Measurements from ENCODE around the gene PNO1.

The PNO1 gene

DNA sequence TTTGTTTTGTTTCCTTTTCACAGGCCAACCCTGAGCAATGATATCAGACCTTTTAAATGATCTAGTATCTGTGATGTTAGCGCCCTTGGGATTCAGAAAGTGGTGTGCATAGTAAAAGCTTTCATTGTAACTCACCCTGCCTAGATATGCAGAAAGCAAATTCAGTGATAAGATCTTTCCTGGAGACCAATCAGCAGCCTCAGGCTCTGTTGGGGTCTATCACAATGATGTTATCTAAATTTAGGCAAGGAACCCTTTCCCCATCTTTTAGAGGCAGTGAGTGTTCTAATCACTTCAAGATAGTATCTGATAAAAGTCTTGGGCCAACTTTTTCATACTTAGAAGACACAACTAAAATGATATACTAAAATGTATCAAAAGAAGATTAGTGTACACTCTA is 23.6 kb upstream of the PNO1 start:
- TF ChIP-seq, protein P1, sequence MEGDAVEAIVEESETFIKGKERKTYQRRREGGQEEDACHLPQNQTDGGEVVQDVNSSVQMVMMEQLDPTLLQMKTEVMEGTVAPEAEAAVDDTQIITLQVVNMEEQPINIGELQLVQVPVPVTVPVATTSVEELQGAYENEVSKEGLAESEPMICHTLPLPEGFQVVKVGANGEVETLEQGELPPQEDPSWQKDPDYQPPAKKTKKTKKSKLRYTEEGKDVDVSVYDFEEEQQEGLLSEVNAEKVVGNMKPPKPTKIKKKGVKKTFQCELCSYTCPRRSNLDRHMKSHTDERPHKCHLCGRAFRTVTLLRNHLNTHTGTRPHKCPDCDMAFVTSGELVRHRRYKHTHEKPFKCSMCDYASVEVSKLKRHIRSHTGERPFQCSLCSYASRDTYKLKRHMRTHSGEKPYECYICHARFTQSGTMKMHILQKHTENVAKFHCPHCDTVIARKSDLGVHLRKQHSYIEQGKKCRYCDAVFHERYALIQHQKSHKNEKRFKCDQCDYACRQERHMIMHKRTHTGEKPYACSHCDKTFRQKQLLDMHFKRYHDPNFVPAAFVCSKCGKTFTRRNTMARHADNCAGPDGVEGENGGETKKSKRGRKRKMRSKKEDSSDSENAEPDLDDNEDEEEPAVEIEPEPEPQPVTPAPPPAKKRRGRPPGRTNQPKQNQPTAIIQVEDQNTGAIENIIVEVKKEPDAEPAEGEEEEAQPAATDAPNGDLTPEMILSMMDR (IDR thresholded peaks at IDR 0.05; ENCODE audit: extremely low read depth, insufficient read depth, missing control alignments) = no peak
- in situ Hi-C loops (cut with MboI; ENCODE audit: low pct_unique_long_range_greater_than_20kb, low sequenced_read_pairs, unreplicated experiment) = no loop called here
- no peak for DNase-seq (ENCODE audit: low spot score)

DNA sequence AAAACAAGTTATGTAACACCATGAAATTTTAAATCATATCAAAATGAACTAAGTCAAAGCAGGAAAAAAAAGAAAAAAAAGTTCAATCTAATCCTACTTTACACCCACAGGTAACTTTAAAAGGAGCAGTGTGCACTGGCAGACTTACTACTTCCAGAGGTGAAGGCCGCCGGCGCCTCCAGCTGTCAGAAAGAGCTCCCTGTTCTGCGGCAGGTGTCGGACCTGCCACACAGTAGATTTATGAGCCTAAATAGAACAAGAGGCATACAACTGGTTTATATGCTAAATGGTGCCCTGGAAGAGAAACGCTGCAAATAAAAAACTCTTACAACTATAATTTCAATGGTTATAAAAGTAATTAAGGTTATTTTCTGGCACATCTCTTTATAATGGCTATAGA is 23.1 kb upstream of the PNO1 start:
- TF ChIP-seq, protein P1 (IDR thresholded peaks at IDR 0.05; ENCODE audit: extremely low read depth, insufficient read depth, missing control alignments) = no peak
- no peak for DNase-seq (ENCODE audit: low spot score)
- in situ Hi-C loops (cut with MboI; ENCODE audit: low pct_unique_long_range_greater_than_20kb, low sequenced_read_pairs, unreplicated experiment) = no loop called here

DNA sequence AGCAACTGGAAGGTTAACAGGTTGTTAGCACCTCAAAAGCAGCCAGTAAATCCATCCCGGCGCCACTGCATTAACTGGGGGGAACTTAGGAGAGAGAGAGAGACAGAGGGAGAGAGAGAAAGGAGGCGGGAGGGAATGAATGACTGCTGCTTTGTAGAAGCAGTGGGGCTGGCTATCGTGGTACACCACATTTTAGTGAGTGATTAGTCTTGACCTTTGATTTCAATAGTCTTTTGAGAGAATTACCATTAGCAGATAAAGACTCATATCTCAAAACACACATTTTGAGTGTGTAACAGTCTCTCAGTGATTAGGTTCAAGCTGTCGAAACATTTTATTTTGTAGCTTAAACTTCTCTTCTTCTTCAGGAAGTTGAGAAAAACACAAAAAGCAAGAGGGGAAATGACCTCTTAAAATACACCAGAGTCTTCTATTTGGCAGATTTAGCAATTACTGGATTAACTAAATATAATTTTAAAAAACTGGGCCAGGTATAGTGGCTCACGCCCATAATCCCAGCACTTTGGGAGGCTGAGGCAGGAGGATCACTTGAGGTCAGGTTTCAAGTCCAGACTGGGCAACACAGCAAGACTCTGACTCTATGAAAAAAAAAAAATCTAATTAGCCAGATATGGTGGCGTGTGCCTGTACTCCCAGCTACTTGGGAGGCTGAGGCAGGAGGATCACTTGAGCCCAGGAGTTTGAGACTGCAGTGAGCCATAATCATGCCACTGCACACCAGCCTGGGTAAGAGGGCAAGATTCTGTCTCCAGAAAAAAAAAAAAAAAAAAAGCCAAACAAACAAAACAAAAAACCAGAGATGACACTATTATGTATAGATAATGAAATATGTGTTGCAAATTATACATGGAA is 22.0 kb upstream of the PNO1 start:
- no peak for DNase-seq (ENCODE audit: low spot score)
- in situ Hi-C loops (cut with MboI; ENCODE audit: low pct_unique_long_range_greater_than_20kb, low sequenced_read_pairs, unreplicated experiment) = no loop called here

DNA sequence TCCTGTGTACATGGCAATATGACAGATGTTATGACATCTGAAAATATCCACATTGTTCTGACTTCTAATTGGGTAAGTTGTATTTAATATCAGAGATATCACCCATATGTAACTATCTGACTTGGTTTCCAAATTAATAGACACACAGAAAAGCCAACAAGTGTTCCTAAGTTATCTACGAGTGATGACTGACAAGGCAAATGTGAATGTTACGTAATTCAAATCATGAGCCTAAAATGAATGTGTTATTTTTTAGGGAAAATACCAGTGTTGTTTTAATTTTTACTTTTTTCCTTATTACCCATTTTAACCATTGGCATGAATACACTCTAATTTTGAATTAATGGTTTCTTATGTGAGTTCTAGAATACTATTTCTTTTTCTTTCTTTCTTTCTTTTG is 15.8 kb upstream of the PNO1 start:
- TF ChIP-seq, protein P1 (IDR thresholded peaks at IDR 0.05; ENCODE audit: extremely low read depth, insufficient read depth, missing control alignments) = no peak
- in situ Hi-C loops (cut with MboI; ENCODE audit: low pct_unique_long_range_greater_than_20kb, low sequenced_read_pairs, unreplicated experiment) = no loop called here
- DNase-seq (ENCODE audit: low spot score) = no peak

More for the DNA sequence above, 22.0 kb upstream of the PNO1 start:
- TF ChIP-seq, protein P1 (IDR thresholded peaks at IDR 0.05; ENCODE audit: extremely low read depth, insufficient read depth, missing control alignments) = no peak

DNA sequence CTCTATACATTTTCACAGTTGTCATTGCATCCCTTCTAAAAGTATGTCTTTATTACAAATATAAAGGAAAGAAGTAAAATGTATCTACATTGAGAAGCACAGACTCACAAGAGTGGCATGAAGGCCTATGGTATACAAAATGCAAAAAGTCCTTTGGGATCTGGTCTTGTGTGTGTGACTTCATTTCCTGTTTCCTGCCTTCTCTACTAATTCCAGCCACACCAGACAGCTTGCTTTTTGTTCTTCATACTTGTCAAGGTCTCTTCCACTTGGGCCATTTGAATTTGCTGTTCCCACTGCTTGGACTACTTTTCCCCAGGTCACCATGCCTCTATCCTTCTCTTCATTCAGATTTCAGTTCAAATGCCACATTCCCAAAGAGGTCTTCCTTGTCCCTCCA is 6.7 kb upstream of the PNO1 start:
- no peak for DNase-seq (ENCODE audit: low spot score)
- in situ Hi-C loops (cut with MboI; ENCODE audit: low pct_unique_long_range_greater_than_20kb, low sequenced_read_pairs, unreplicated experiment) = no loop called here

DNA sequence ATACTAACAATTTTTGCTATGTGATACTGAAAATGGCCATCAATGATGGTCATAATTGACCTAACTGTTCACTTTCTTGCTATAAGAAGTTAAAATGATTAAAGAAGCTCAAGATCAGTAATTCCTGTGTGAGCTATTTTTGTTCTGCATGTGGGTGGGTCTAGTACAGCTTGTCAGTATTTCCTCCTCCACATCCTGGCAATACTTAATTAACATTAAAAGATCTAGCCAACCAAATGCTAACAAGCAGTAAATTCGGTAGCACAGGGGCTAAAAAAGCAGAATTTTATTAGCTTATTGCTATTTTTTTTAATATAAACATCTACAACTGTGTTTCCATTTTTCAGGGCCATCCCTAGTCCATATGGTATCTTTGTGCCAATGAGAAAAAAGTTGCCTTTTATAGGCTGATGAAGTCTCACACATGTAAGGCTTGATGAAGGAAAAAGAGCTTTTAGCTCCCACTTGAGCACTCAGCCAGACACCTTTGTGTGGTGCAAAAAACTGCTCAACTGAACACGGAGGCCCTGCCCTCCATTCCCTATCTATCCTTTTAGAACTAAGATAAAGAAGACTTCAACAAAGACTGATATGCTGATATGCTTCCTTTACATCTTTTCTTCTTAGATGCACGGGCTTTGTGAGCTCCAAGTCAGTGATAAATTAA is 4.9 kb upstream of the PNO1 start:
- in situ Hi-C loops (cut with MboI; ENCODE audit: low pct_unique_long_range_greater_than_20kb, low sequenced_read_pairs, unreplicated experiment) = no loop called here
- no peak for DNase-seq (ENCODE audit: low spot score)
- TF ChIP-seq, protein P1 (IDR thresholded peaks at IDR 0.05; ENCODE audit: extremely low read depth, insufficient read depth, missing control alignments) = no peak

More for the DNA sequence above, 6.7 kb upstream of the PNO1 start:
- TF ChIP-seq, protein P1 (IDR thresholded peaks at IDR 0.05; ENCODE audit: extremely low read depth, insufficient read depth, missing control alignments) = no peak
